OCI-LY7 (cell line): ENCODE measurements around the gene BORCS6. TPM values are rescaled to one million over a fixed set of nuclear protein-coding genes. Genes with fewer than 3 reads are reported as not detected.
A peak's percentile ranks its signal among the peaks of the same experiment; 100 is the strongest.

Experiments
- BruUV-seq: library from RNA; stranded (reverse); fragments of 400-500 nt; replicated peaks from 2 replicates; lab custom pipeline; 2021; lab: Mats Ljungman, UMichigan
- CTCF ChIA-PET: fragments of 300-600 bp; sonication (Branson Sonifier 250); formaldehyde crosslinking; loops from one replicate; lab custom pipeline; 2022; ENCODE audit warnings: antibody characterized with exemption; ENCODE audit not compliant: unreplicated experiment; lab: Charles Lee
- POLR2A ChIA-PET: fragments of 300-600 bp; sonication (Branson Sonifier 250); formaldehyde crosslinking; loops from one replicate; lab custom pipeline; 2022; ENCODE audit warnings: antibody characterized with exemption; lab: Charles Lee
- DNase-seq: peaks from one replicate; pipeline ENCODE4 v3.0.0-alpha.2; 2015; ENCODE audit warnings: low spot score
- H2AFZ ChIP-seq: fragments of 200-600 bp; sonication (generic), shearing (Covaris generic); 2 replicates; pipeline ENCODE4 v1.6.1; 2014; ENCODE audit warnings: mild to moderate bottlenecking, antibody characterized with exemption, low read length, moderate library complexity
- H3K27ac ChIP-seq: fragments of 200-600 bp; sonication (generic); 2 replicates; pipeline ENCODE4 v1.5.1; 2014; ENCODE audit warnings: mixed run types, low read depth, mild to moderate bottlenecking, moderate library complexity, low read length, inconsistent platforms; ENCODE audit not compliant: poor library complexity, severe bottlenecking
- H3K36me3 ChIP-seq: fragments of 200-600 bp; sonication (generic); 2 replicates; pipeline ENCODE4 v1.6.1; 2014; ENCODE audit warnings: mild to moderate bottlenecking, antibody characterized with exemption, low read length, moderate library complexity, mixed read lengths; ENCODE audit not compliant: insufficient read depth
- H3K4me1 ChIP-seq: fragments of 200-600 bp; sonication (generic); 2 replicates; pipeline ENCODE4 v1.5.1; 2014; ENCODE audit warnings: mild to moderate bottlenecking, low read length; ENCODE audit not compliant: insufficient read depth, poor library complexity, severe bottlenecking
- H3K4me2 ChIP-seq: fragments of 200-600 bp; sonication (generic); 2 replicates; pipeline ENCODE4 v1.6.1; 2014; ENCODE audit warnings: mild to moderate bottlenecking, low read length
- H3K4me3 ChIP-seq: fragments of 200-600 bp; sonication (generic); 2 replicates; pipeline ENCODE4 v1.5.1; 2014; ENCODE audit warnings: mild to moderate bottlenecking, low read depth, low read length; ENCODE audit not compliant: poor library complexity, severe bottlenecking
- H3K79me2 ChIP-seq: fragments of 200-600 bp; sonication (generic); 2 replicates; pipeline ENCODE4 v1.6.1; 2016; ENCODE audit warnings: low read depth, mild to moderate bottlenecking, low read length, moderate library complexity, mixed read lengths; ENCODE audit not compliant: insufficient read depth
- H3K9me2 ChIP-seq: fragments of 200-600 bp; sonication (generic); 2 replicates; pipeline ENCODE4 v1.6.1; 2016; ENCODE audit warnings: mild to moderate bottlenecking, low read length, mixed read lengths; ENCODE audit not compliant: insufficient read depth
- H3K9me3 ChIP-seq: fragments of 200-600 bp; sonication (generic); 2 replicates; pipeline ENCODE4 v1.6.1; 2014; ENCODE audit warnings: mild to moderate bottlenecking, mixed run types, low read length, mixed read lengths
- H4K20me1 ChIP-seq: fragments of 200-600 bp; sonication (generic); 2 replicates; pipeline ENCODE4 v1.6.1; 2014; ENCODE audit warnings: mild to moderate bottlenecking, antibody characterized with exemption, low read length, moderate library complexity, mixed read lengths; ENCODE audit not compliant: insufficient read depth
- CTCF ChIP-seq: fragments of 200-600 bp; sonication (generic); conservative IDR thresholded peaks from 2 replicates; pipeline ENCODE4 v1.5.1; 2014; ENCODE audit warnings: mild to moderate bottlenecking, antibody characterized with exemption, low read length, moderate library complexity, mixed read lengths
- EZH2phosphoT487 ChIP-seq: fragments of 200-600 bp; sonication (generic); IDR thresholded peaks from 2 replicates; pipeline ENCODE4 v1.6.1; 2018; ENCODE audit warnings: low read depth, borderline replicate concordance, mild to moderate bottlenecking, mixed run types, antibody characterized with exemption, low read length, moderate library complexity, mixed read lengths
- intact Hi-C: fragments of 100-400 bp; cut with micrococcal nuclease; formaldehyde crosslinking; loops from one replicate; pipeline ENCODE4 v1.10.0; 2022; ENCODE audit not compliant: unreplicated experiment
- total RNA-seq, 2 experiments: library from RNA; depleted of rRNA in 1 of 2; stranded (reverse); fragments of >200 nt in 1 of 2; shearing (Covaris generic) in 1 of 2; gene quantifications; 2 replicates each; pipeline ENCODE4 v1.2.3, GENCODE V29; 2014 to 2022

Gene BORCS6
- total RNA-seq, 2 experiments from 2014 or later = 12.7 to 13.9 TPM

- peaks cover 12% of the 10 kb centered on the region; the same call in 1 of the 2 replicates for H3K79me2 ChIP-seq
- peak; percentile 41 for DNase-seq
- H3K9me3 ChIP-seq = no peaks in the 10 kb centered on the region
- TF ChIP-seq EZH2phosphoT487 (no peak), CTCF (no peak)
- H3K4me1 ChIP-seq = peaks cover 47% of the 10 kb centered on the region
- intact Hi-C loops = loop anchor here (1.0 to 10.0 kb wide), 2 partner anchors 12 to 317 kb away; partner anchors contain the start of gene KDM6B
- POLR2A ChIA-PET = interaction anchor here (0.5 to 1.1 kb wide), 4 partner anchors 14 to 527 kb away, joined by 3 to 4 read pairs (median 3); no protein-coding TSS in a partner anchor
- peaks cover 35% of the 10 kb centered on the region for H3K36me3 ChIP-seq
- peak overlapping the region; percentile 95 for H3K4me2 ChIP-seq
- H4K20me1 ChIP-seq = no peaks in the 10 kb centered on the region; the same call in 1 of the 2 replicates
- peak overlapping the region; percentile 70 for H3K27ac ChIP-seq
- BruUV-seq = no TSS peak
- CTCF ChIA-PET = interaction anchor here (0.6 kb wide), 1 partner anchor 317 kb away, joined by 5 read pairs; no protein-coding TSS in a partner anchor
- H3K4me3 ChIP-seq = peak overlapping the region; percentile 82
- H3K9me2 ChIP-seq = no peaks in the 10 kb centered on the region
- peak overlapping the region; percentile 16; the same call in 1 of the 2 replicates for H2AFZ ChIP-seq
These were observed 38.3 kb downstream of the BORCS6 start for GRCh38 chr17:8151641-8152111.

GRCh38 chr17:8151120-8151640 is 38.8 kb downstream of the BORCS6 start:
- ChIA-PET CTCF (no interaction called here), POLR2A (interaction anchor here (0.5 to 1.1 kb wide), 6 partner anchors 10 to 526 kb away, joined by 3 to 4 read pairs (median 4); partner anchors contain the start of gene SLC25A35)
- Histone ChIP-seq H4K20me1 (no peaks in the 10 kb centered on the region; the same call in 1 of the 2 replicates), H3K27ac (peak overlapping the region; percentile 70), H3K4me2 (peak overlapping the region; percentile 95), H3K9me2 (no peaks in the 10 kb centered on the region), H3K79me2 (peaks cover 12% of the 10 kb centered on the region; the same call in 1 of the 2 replicates), H3K4me1 (peaks cover 47% of the 10 kb centered on the region), H3K4me3 (peak overlapping the region; percentile 82), H3K36me3 (peaks cover 40% of the 10 kb centered on the region), H2AFZ (no peak overlapping the region; the same call in 1 of the 2 replicates), H3K9me3 (no peaks in the 10 kb centered on the region)
- peak; percentile 89 for DNase-seq
- TF ChIP-seq CTCF (no peak), EZH2phosphoT487 (no peak)
- intact Hi-C loops = loop anchor here (1.0 to 10.0 kb wide), 2 partner anchors 12 to 316 kb away; partner anchors contain the start of gene KDM6B
- BruUV-seq = TSS peak; percentile 46
